IPS-NIHi7 (cell line): ENCODE results near the gene MEF2A.
"Not testable (repeated sequence)": the region's sequence is repeated elsewhere in the genome, so short reads cannot be mapped to it uniquely, and the experiment has no call there.

Experiments used
- DNase-seq: peaks from one replicate; pipeline ENCODE4 v3.0.0; 2012; ENCODE audit warnings: mixed read lengths; ENCODE audit errors: extremely low spot score

Gene MEF2A

GRCh38 chr15:99729327-99729726, 163.5 kb downstream of the MEF2A start:
- DNase-seq: no peak

GRCh38 chr15:99729920-99730319, 164.1 kb downstream of the MEF2A start:
- DNase-seq: peak; percentile 45

DNA sequence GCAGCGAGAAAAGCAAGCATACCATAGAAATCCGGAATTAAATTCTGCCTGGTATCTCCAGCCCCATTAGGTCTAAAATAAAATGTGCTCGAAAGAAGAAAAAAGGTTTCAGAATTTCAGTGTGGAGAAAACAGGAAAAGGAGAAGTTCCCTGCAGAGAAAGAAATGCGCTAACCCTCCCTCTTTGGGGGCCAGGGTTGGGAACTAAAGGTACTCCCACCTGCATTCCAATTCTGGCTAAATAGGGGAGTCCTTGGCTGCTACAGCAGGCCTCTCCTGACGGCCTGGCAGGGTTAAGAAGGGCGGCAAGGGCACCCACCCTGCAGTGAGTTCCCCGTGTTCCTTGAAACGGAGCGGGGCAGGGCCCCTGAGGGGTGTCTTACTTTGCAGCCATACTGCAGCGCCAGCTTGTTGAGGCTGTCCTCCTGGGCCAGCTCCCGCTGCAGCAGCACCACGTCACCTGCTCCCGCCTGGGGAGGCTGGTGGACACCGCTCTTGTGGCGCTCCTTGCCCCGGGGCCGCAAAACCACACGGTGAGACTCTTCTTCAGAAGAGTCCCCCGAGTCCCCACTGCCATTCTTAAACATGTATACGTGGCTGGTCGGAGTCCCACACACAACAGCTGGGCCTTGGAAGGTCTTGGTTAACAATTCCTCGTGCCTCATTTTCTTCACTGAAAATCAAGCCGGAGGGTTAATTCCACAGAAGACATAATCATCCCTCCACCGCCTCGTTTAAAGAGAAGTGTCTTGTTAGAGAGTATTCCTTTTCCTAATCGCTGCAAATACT, 165.7 kb downstream of the MEF2A start:
- DNase-seq: no peak

DNA sequence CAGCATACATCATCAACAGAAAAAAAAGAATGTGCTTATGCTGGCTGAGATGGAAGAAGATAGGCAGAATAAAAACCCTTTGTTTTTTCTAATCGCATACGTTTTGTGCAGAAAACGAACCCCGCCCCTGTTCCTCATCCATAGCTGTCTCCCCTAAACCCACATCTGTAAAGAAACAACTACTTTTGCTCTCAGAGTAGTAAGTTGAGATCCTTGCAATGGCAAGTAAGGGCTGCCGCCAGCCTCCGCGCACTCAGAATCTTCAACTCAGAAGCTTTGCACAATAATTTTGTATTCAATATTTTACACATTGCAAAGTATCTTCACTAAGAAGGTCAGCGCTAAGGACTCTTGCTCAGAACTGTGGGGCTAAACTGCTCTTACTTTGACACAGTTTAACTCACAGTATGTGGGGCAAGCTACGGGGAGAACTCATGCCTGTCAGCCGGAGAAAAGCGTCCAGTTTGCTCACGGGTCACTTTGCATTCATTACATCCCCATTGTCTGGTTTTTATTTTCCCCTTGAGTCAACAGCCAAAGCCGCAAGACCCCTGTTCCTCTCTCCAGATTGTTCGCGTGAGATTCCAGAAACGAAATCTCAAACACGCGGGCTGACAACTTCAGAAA, 166.5 kb downstream of the MEF2A start:
- no peak for DNase-seq

GRCh38 chr15:99732751-99733267, 167.0 kb downstream of the MEF2A start:
- peak; percentile 24 for DNase-seq

DNA sequence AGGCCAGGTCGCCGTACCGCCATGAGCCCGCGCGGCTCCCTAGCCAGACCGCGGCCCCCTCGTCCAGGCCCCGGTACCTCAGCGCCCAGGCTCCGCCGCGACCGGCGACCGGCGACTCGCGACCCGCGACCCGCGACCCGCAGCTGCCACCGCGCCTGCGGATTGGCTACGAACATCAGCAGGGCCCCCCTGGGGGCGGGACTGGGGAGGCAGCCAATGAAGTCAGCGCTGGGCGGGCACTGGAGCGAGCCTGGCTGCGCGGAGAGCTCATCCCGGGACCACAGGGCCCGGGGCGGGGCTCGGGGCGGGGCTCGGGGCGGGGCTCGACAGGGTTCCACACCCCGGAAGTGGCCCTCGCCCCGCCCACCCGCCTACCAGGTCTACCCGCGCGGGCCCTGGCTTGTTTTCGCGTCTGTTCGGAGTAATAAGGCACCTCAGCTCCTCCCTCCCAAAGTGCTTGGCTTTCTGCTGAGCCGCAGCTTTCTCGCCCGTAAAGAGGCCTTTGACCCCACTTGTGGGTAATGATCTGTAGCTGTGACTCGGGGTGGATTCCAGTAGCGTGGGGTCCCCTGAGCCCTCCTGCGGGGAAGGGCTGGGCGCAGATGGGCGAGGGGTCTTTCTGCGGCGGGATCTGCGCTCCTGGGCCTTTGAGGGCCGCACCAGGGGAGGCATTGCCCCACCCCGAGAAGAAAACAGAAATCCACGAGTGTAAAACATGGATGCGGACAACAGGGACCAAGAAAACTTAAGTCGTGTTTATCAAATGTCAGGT, 167.7 kb downstream of the MEF2A start, which contains the start of gene LYSMD4:
Gene LYSMD4 (minus strand): TSS at position 170 of the 772 bp plus-strand sequence. CDS start 1,438 bp downstream, outside the sequence.
- DNase-seq: peak; percentile 99

DNA sequence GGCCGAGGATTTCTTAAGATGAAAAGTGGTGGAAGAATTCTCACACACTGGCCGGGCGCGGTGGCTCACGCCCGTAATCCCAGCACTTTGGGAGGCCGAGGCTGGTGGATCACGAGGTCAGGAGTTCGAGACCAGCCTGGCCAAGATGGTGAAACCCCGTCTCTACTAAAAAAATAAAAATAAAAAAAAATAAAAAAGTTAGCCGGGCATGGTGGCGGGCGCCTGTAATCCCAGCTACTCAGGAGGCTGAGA, 168.2 kb downstream of the MEF2A start:
- not testable (repeated sequence) for DNase-seq

- DNase-seq: no peak
Measured at GRCh38 chr15:99734575-99734974, 168.8 kb downstream of the MEF2A start.

- no peak for DNase-seq
Measured at GRCh38 chr15:99735868-99736267, 170.1 kb downstream of the MEF2A start.

DNA sequence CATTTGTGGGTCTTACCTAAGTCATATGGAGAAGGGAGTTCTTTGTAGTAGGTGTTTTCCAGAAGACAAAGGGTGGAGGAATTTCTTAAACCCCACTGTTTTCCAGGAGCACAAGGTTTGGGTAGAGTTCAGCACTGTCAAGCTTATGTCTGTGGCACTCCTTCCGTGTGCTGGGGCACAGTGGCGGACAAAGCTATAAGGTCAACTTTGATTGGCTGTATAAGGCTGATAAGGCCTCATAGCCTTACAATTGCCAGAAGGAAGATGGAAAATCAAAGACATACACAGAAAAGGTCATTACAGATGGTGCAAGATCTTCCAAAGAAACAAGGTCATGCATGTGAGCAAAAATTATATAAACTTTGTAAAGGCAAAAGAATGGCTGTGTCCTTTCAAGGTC, 170.9 kb downstream of the MEF2A start:
- DNase-seq: no peak

DNA sequence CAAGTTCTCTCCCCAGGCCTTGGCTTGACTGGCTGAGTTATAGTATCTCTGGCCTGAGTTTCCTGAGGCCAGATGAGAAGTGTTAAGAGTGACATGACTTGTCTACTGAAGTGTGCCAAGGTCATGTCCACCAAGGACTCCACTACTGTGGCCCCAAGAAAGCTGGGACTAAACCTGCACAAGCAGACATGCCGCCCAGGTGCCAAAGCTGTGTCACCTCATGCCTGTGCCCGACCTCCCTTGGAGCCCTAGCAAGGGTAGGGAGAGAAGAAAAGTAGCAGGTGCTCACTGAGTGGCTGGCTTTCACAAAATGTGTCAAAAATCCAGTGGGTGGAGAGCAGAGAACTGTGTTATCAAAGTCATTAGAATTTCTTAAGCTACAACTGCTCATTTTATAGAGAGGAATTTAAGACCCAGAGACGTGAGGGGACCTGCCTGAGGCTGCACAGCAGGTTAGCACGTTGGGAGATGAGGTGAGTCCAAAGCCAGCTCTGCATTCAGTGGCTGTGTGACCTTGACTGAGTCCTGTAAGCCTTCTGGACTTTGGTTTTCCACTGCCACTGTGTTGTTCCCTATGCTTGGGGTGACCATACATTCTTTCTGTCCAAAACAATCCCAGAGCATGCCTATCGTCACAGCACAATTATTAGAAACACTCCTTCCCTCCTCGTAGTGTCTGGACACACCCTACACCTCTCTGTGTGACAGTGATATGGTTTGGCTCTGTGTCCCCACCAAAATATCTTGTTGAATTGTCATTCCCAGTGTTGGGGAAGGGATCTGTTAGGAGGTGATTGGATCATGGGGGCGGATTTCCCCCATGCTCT, 172.4 kb downstream of the MEF2A start:
- no peak for DNase-seq

GRCh38 chr15:99741835-99742234, 176.1 kb downstream of the MEF2A start:
- no peak for DNase-seq

DNA sequence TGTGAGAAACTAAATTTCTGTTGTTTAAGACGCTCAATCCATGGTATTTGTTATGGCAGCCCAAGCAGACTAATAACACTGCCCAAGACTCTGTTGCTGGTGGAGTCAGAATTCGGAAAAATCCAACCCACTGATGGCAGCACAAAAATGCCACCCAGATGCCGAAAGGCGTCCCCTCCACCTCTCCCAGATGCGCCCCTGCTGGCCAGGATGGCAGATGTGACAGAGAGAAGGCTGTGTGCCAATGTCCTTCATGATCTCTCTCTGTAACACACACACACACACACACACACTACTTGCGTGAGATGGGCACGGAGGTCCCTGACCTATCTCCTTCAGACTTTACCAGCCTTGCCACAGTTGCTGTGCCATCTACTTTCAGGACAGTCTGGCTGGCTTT, 178.4 kb downstream of the MEF2A start:
- no peak for DNase-seq

DNA sequence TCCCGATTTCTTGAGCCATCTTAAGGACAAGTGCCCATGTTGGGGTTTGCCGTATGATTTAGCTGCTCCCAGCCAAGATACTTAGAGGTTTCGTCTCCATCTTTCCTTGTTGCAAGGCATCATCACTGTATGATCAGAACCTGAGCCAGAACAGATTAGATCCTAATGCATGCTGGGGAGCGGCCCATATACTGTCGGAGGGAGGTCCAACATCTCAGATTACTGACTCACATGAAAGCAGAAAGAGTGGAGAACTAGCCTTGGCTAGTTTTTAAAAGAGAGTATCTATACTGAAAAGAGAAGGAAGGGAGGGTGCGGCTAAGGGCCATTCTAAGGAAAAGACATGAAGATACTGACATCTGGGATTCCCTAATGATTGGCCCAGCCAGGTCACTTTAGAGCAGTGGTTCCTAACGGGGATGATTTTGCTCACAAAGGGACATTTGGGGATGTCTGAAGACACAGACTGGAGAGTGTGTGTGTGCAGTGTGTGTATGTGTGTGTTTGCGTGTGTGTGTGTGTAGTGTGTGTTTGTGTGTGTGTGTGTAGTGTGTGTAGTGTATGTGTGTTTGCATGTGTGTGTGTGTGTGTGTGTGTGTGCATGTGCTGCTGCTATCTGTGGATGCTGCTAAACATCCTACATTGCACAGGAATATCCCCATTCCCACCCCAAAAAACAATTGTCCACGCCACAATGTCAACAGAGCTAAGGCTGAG, 179.7 kb downstream of the MEF2A start:
- DNase-seq: no peak

- DNase-seq: no peak
Measured at GRCh38 chr15:99749386-99749785, 183.6 kb downstream of the MEF2A start.

DNA sequence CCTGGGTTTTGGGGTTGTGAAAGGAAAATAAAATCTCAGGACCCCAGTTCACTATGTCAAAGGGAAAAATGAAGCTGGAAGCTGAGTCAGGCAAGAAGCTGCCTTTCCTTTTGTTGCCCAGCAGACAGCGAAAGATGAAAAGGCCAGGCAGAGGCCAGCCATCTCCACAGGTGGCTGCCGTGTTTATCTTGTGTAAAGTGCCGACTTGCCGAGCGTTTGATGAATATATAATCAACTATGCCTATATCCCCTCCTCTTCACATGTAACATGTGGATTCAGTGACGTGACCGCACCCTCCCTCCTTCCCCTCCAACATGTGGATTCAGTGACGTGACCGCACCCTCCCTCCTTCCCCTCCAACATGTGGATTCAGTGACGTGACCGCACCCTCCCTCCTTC, 184.5 kb downstream of the MEF2A start:
- not testable (repeated sequence) for DNase-seq

GRCh38 chr15:99752556-99752955, 186.8 kb downstream of the MEF2A start:
- DNase-seq: no peak

DNA sequence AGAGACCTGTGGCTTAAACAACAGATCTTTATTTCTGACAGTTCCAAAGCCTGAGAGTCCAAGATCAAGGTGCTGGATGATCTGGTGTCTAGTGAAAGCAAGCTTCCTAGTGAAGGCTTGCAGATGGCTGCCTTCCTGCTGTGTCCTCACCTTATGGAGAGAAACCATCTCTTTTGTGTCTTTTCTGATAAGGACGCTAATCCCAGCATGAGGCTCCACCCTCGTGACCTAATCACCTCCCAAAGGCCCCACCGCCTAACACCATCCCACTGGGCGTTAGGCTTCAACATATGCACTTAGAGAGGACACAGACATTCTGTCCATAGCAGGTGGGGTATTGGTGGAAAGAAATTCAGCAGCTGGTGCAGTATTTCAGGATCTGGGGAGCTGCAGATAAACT, 187.3 kb downstream of the MEF2A start:
- no peak for DNase-seq

DNA sequence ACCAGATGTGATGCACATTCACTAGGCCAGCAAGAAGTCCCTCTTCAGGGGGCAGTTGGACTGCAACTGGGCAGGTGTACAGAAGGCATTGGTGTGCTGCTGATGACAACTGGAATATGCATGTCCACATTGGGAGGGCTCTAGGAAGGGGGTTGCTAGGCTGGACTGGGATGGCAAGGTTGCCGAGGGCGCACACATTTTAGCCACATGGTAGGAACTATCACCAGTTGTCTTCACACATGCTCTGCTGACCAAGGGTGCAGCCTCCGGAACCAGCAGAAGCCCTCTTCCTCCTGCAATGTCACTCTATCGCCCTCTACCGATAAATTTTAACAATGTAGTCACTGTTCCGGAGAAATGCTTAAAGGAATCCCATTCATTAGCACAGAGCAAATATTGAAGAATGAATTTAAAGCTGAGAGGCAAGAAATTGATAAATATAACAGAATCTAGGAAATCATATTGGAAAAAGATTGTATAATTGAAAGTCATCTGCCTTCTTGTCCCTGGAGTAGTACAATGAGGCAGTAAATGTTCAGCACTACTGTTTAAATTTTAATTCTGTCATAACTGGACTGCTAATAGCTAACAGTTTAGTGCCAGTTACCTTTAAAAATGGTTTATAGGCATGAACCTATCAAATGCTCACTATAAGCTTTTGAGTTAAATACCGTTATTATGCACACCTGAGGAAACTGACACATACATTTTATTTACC, 190.1 kb downstream of the MEF2A start:
- peak; percentile 75 for DNase-seq

DNA sequence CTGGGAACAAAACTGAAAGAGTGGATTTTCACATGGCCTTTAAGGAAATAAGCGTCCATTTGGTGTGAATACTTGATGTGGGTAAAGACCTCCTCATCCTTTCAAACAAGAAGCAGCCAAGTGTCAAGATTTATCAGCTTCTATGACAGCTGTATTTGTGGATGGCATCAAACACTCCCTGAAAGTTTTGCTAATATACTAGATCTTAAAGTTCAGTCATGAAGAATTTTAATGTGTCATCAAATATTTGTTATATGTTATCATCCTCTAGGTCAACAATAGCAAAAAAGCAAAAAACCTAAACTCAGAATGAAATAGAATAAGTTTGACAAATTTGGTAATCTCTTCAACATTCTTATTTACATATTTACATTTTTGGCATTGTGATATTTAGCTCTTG, 196.5 kb downstream of the MEF2A start:
- DNase-seq: no peak
